Activated CD8-positive, alpha-beta memory T cell treated with anti-CD3 and anti-CD28 coated beads for 1 hour (primary cell): ENCODE measurements around the gene TAS2R14.

ENCODE experiments used
- DNase-seq, 2 donors: peaks; one replicate each; pipeline ENCODE4 v3.0.0-alpha.2; 2020; ENCODE audit warnings: low read depth in 1 of 2; ENCODE audit errors: extremely low read depth in 1 of 2

TAS2R14 gene

GRCh38 chr12:10939163-10939562 is at the start of gene TAS2R14:
TAS2R14 (minus strand) TSS chr12:10939263; CDS start chr12:10939207, 56 bp downstream.
- DNase-seq, result no peak

GRCh38 chr12:10986812-10987211 is 47.7 kb upstream of the TAS2R14 start, which contains the start of gene TAS2R50:
TAS2R50 (minus strand) TSS chr12:10986912; CDS start chr12:10986860, 52 bp downstream.
- DNase-seq, result no peak

- no peak for DNase-seq
Measured at GRCh38 chr12:10982244-10982643, 43.2 kb upstream of the TAS2R14 start.

- DNase-seq, result no peak
Measured at GRCh38 chr12:10974965-10975364, 35.9 kb upstream of the TAS2R14 start.

GRCh38 chr12:10968765-10969456 is 29.8 kb upstream of the TAS2R14 start:
- DNase-seq, result no peak

GRCh38 chr12:10967409-10967808 is 28.3 kb upstream of the TAS2R14 start:
- DNase-seq, result no peak

GRCh38 chr12:10966314-10966713 is 27.3 kb upstream of the TAS2R14 start:
- DNase-seq, result no peak

GRCh38 chr12:10965476-10965875 is 26.4 kb upstream of the TAS2R14 start:
- DNase-seq, result no peak

- DNase-seq, result no peak
Measured at GRCh38 chr12:10960211-10960610, 21.1 kb upstream of the TAS2R14 start.

GRCh38 chr12:10959804-10960203 is 20.7 kb upstream of the TAS2R14 start:
- DNase-seq, result no peak

GRCh38 chr12:10957741-10958140 is 18.7 kb upstream of the TAS2R14 start:
- DNase-seq, result no peak

- DNase-seq, result no peak
Measured at GRCh38 chr12:10956085-10956484, 17.0 kb upstream of the TAS2R14 start.

GRCh38 chr12:10952645-10953044 is 13.6 kb upstream of the TAS2R14 start:
- no peak for DNase-seq

GRCh38 chr12:10943167-10943566 is 4.1 kb upstream of the TAS2R14 start:
- DNase-seq, result no peak

GRCh38 chr12:10941916-10942607 is 3.0 kb upstream of the TAS2R14 start:
- no peak for DNase-seq

GRCh38 chr12:10941369-10941768 is 2.3 kb upstream of the TAS2R14 start:
- DNase-seq, result no peak

GRCh38 chr12:10940389-10940788 is 1.3 kb upstream of the TAS2R14 start:
- DNase-seq, result no peak

- DNase-seq, result no peak
Measured at GRCh38 chr12:10936506-10936905, 2.6 kb downstream of the TAS2R14 start.

- no peak for DNase-seq
Measured at GRCh38 chr12:10928746-10929286, 10.2 kb downstream of the TAS2R14 start, which contains the start of gene PRH2. PRH2 (plus strand) TSS chr12:10929236; CDS start chr12:10929274, 38 bp downstream.

- DNase-seq, result no peak
Measured at GRCh38 chr12:10926269-10926668, 12.8 kb downstream of the TAS2R14 start.

- DNase-seq, result no peak
Measured at GRCh38 chr12:10919809-10920208, 19.3 kb downstream of the TAS2R14 start.

GRCh38 chr12:10910380-10910779 is 28.7 kb downstream of the TAS2R14 start:
- DNase-seq, result no peak
